ENCODE measurements around the gene KIFC3. TPM values are rescaled to one million over a fixed set of nuclear protein-coding genes. Genes with fewer than 3 reads are reported as not detected.

The KIFC3 gene
- total RNA-seq, 6 donors from 2014 or later, result 82.6 to 340 (median 110) TPM

DNA sequence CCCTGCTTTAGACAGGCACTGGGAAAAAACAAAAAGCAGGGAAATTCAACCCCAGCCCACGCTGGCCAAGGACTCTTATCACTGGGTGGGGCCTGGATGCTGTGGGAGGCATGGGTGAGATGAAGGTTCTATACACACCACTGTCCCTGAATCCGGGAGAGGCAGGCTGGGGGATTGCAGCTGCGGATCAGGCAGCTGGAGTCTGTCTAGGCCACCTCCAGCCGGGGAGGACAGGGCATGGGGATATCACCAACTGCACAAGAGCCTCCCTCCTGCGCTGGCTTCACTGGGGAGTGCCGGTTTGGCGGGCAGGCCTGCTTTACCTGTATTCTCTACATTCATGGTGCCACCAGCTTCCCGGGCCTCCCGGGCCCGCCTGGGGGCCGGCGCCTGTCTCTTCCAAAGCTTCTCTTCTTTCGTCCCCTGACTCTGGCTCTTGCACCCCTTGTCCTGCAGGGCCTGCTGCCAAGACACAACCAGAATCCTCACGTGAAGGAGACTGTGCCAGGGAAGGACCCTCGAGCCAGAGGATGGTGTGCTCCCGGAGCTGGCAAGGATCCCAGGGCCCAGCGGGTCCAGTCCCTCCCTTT lies 13.9 kb downstream of the KIFC3 start:
- Histone ChIP-seq H3K36me3 (peaks cover 0 to 80% (median 28%) of the 10 kb centered on the region in 4 donors), H3K9me3 (no peaks in the 10 kb centered on the region), H3K27me3 (no peaks in the 10 kb centered on the region), H3K4me3 (no peak overlapping the region), H3K4me1 (peaks cover 14 to 29% (median 23%) of the 10 kb centered on the region in 4 donors), H3K27ac (peak overlapping the region; percentile 6 to 71 (median 46))
- WGBS, 2 donors, result 66 to 88% methylated on average over 14 to 16 of the region's 17 CpGs
- TF ChIP-seq POLR2A (IDR thresholded peaks at IDR 0.05), result no peak
- peak; percentile 19 to 28 for TF ChIP-seq POLR2AphosphoS5 (IDR thresholded peaks at IDR 0.05)
- ATAC-seq (ENCODE audit: low FRiP score in 2 of 2), result no peak
- no peak for DNase-seq

DNA sequence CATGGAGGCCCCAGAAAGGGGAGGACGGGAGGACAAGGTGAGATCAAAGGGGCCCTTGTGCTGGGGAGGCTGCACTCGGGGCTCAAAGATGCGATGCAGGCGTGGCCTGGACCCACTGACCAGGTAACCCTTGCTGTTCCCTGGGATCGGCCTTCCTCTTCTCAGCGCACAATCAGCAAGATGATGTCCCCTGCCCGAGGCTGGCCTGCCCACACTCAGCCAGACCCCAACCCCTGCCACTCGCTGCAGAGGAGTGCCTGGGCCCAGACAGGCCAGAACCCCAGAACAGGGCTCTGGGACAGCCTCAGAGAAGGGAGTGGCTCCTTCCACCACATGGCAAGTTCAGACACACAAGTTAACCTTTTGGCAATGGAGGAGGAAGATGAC lies 14.8 kb downstream of the KIFC3 start:
- Histone ChIP-seq H3K4me3 (no peak overlapping the region), H3K9me3 (no peaks in the 10 kb centered on the region), H3K27ac (peak overlapping the region; percentile 10 to 71 (median 46)), H3K36me3 (peaks cover 0 to 71% (median 28%) of the 10 kb centered on the region in 4 donors), H3K4me1 (peaks cover 14 to 29% (median 24%) of the 10 kb centered on the region in 4 donors), H3K27me3 (no peaks in the 10 kb centered on the region)
- no peak for ATAC-seq (ENCODE audit: low FRiP score in 2 of 2)
- no peak for TF ChIP-seq EP300 (IDR thresholded peaks at IDR 0.05)
- no peak for TF ChIP-seq POLR2A (IDR thresholded peaks at IDR 0.05)
- TF ChIP-seq POLR2AphosphoS5 (IDR thresholded peaks at IDR 0.05), result no peak
- TF ChIP-seq, protein P1, sequence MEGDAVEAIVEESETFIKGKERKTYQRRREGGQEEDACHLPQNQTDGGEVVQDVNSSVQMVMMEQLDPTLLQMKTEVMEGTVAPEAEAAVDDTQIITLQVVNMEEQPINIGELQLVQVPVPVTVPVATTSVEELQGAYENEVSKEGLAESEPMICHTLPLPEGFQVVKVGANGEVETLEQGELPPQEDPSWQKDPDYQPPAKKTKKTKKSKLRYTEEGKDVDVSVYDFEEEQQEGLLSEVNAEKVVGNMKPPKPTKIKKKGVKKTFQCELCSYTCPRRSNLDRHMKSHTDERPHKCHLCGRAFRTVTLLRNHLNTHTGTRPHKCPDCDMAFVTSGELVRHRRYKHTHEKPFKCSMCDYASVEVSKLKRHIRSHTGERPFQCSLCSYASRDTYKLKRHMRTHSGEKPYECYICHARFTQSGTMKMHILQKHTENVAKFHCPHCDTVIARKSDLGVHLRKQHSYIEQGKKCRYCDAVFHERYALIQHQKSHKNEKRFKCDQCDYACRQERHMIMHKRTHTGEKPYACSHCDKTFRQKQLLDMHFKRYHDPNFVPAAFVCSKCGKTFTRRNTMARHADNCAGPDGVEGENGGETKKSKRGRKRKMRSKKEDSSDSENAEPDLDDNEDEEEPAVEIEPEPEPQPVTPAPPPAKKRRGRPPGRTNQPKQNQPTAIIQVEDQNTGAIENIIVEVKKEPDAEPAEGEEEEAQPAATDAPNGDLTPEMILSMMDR (IDR thresholded peaks at IDR 0.05), result no peak
- no peak for DNase-seq
- WGBS, 2 donors, result 73 to 76% methylated on average over 8 of the region's 8 CpGs

DNA sequence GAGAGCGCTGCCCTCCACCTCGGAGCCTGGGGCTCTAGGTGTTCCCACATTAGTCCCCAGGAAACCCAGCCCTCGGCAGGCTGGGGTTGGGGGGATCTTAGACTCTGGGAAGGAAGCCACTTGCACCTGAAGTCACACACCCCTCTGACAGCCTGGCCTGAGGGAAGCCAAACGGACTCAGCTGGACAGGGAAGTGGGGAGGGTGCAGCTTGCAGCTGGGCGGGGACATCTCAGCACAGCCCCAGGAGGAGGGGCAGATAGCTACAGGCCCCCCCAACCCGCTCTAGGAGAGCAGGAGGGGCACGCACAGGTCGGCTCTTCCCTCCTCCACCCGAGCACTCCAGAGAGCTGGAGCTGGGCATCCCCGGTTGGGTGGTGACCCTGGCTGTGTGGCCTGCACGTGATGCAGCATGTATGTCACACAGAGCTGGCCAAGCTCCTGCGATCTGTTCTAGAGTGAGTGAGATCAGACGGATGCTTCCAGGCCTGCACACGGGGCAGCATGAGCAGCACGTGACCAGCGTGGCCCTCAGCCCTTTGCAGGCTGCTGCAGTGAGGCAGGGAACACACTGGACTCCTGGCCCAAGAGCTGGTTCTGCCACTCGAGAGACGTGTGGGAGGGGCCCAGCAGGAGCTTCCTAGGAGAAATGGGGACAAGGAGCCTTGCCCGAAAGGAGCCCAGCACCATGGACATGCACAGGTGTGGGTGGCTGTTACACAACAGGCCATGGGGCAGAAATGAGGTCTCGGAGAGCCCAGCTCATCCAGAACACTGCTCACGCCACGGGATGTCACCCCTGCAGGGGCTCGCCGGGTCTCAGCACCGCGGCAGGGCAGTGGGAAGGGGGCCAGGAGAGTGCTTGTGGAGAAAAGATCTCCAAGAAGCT lies 15.4 kb downstream of the KIFC3 start:
- Histone ChIP-seq H3K36me3 (peaks cover 0 to 71% (median 28%) of the 10 kb centered on the region in 4 donors), H3K27me3 (no peaks in the 10 kb centered on the region), H3K4me3 (no peak overlapping the region), H3K9me3 (no peaks in the 10 kb centered on the region), H3K27ac (peak overlapping the region; percentile 20 to 71 (median 46)), H3K4me1 (peaks cover 17 to 30% (median 25%) of the 10 kb centered on the region in 4 donors)
- TF ChIP-seq POLR2AphosphoS5 (IDR thresholded peaks at IDR 0.05) (peak; percentile 54 to 60), EP300 (IDR thresholded peaks at IDR 0.05) (peak in 1 of 4 donors; percentile 28), POLR2A (IDR thresholded peaks at IDR 0.05) (no peak)
- ATAC-seq (ENCODE audit: low FRiP score in 2 of 2) (peak; percentile 39 to 84), DNase-seq (peak in 1 of 2 donors; percentile 86)
- WGBS, 2 donors, result 72 to 74% methylated on average over 10 to 25 of the region's 26 CpGs

GRCh38 chr16:57785924-57786323 lies 16.4 kb downstream of the KIFC3 start:
- H3K4me3 ChIP-seq, result no peak overlapping the region
- H3K4me1 ChIP-seq, result peaks cover 17 to 25% (median 22%) of the 10 kb centered on the region in 4 donors
- 93% methylated on average over 8 of the region's 8 CpGs for WGBS, 2 donors
- H3K9me3 ChIP-seq, result no peaks in the 10 kb centered on the region
- H3K36me3 ChIP-seq, result peaks cover 0 to 67% (median 25%) of the 10 kb centered on the region in 4 donors
- no peak for DNase-seq
- no peaks in the 10 kb centered on the region for H3K27me3 ChIP-seq
- no peak for TF ChIP-seq EP300 (IDR thresholded peaks at IDR 0.05)
- TF ChIP-seq, protein P1 (IDR thresholded peaks at IDR 0.05), result no peak
- TF ChIP-seq POLR2A (IDR thresholded peaks at IDR 0.05), result no peak
- H3K27ac ChIP-seq, result no peak overlapping the region
- no peak for ATAC-seq (ENCODE audit: low FRiP score in 2 of 2)

DNA sequence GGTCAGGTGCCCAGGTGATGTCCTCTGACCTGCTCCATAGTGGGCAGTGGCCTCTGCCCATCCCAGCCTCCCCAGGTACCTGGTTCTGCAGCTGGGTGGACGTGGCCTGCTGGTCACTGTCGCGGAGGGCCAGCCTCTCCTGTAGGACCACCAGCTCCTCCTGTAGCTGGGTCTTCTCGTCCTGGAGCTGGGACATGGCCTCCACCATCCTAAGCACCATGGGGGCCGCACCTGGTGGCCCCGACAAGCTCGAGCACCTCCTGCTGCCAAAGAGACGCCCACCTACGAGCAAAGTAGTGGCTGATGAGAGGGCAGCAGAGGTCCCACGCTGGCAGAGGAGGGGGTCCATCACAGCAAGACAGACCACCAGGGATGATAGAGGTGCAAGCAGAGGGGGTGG lies 16.9 kb downstream of the KIFC3 start:
- DNase-seq (no peak), ATAC-seq (ENCODE audit: low FRiP score in 2 of 2) (no peak)
- H3K36me3 ChIP-seq, result peaks cover 0 to 63% (median 23%) of the 10 kb centered on the region in 4 donors
- WGBS, 2 donors, result 84 to 100% methylated on average over 1 to 7 of the region's 10 CpGs
- no peak overlapping the region for H3K4me3 ChIP-seq
- H3K27ac ChIP-seq, result no peak overlapping the region
- TF ChIP-seq, protein P1 (IDR thresholded peaks at IDR 0.05), result no peak
- TF ChIP-seq POLR2AphosphoS5 (IDR thresholded peaks at IDR 0.05) (no peak), EP300 (IDR thresholded peaks at IDR 0.05) (no peak), POLR2A (IDR thresholded peaks at IDR 0.05) (no peak)
- no peaks in the 10 kb centered on the region for H3K9me3 ChIP-seq
- H3K27me3 ChIP-seq, result no peaks in the 10 kb centered on the region
- peaks cover 17 to 25% (median 21%) of the 10 kb centered on the region in 4 donors for H3K4me1 ChIP-seq
